HG03558 (cell line): Measurements from ENCODE around the gene GAB2.

Source experiments
- ATAC-seq: cut with Tn5 transposase; IDR thresholded peaks from one replicate; pipeline ENCODE4 v1.9.1; 2021; ENCODE audit warnings: moderate number of reproducible peaks; ENCODE audit not compliant: unreplicated experiment; ENCODE audit errors: extremely low read depth

Gene GAB2

DNA sequence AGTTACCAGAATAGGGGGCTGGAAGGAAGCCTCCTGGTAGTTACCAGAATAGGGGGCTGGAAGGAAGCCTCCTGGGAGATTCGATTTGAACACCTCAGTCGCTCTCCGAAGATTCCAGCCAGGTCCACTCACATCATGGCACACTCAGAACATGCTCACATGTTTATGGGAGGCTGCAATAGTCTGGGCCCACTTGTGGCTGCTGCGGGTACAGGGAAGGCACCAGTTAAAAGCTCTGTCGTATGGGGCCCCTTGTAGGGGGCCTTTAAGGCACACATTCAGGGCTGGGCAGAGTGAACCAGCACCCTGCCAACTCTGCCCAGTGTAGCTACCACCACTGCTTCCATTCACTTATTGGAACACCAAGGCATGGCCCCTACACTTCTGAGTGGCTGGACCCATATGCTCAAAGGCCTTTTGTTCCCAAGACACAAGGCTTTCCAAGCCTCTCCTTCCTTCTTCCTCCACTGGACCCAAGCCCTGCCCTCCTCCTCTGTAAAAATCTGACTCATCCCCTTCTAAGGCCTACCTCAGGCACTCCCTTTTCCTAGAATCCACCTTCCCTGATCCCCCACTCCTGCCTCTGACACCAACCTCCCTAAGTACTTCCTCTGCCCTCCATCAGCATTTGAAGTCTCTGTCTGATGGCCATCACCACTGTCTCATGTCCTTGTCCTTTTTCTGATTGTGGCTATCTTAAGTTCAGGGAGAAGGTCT, 200.9 kb downstream of the GAB2 start:
- ATAC-seq = no peak

DNA sequence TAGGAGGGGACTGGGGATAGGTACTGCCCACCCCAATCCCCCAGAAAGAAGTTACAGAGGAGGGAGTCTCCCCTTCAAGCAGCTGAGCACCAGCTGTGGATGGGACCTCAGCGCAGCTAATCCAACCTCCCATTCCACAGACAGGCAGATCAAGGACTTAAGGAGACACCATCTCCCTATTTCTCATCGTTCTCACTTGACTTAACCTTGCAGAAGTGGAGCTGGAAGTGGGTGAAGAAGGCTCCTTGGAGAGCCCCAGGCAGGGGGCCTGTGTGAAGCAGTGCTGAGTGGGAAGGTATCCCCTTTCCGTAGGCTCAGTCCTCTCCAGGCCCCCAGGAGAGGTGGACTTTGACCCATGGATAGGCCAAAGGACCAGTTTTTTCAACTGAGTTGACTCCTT, 201.6 kb downstream of the GAB2 start:
- no peak for ATAC-seq

DNA sequence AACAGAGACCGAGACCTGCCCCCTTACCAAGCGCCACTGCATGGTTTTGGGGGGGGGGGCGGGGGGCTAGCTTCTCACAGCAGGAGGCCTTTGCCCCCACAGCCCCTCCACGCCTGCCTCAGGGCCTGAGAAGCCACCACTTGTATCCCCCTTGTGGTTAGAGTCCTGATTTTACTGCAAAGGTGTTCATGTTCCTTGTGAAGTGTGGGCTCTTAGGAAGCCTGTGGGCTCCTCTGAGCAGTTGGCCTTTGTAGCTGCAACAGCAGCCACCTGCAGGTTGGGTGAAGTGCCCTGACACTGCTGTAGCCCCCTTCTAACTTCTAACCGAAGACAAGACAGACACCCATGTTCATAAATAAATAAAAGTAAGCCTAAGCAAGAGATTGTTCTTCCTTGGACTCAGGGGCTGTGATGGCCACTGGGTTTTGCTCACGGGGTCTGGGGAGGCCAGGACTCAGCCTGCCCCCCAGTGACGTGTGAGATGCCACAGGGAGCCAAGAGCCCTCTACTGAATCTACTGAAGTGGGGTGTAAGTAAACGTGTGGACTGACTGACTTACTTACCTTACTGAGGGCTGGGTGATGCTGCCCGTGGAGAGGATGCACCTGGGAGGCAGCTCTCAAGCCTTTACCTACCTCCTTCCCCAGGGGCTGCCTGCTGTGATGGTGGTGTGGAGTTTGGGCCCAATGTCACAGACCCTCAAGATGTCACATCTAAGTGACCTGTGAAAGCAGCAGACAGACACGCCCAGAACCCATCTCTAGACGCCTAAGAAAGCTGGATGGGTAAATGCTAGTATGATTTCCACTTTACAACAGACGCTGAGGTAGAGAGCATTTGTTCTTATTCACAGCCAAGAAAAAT, 203.1 kb downstream of the GAB2 start:
- no peak for ATAC-seq

DNA sequence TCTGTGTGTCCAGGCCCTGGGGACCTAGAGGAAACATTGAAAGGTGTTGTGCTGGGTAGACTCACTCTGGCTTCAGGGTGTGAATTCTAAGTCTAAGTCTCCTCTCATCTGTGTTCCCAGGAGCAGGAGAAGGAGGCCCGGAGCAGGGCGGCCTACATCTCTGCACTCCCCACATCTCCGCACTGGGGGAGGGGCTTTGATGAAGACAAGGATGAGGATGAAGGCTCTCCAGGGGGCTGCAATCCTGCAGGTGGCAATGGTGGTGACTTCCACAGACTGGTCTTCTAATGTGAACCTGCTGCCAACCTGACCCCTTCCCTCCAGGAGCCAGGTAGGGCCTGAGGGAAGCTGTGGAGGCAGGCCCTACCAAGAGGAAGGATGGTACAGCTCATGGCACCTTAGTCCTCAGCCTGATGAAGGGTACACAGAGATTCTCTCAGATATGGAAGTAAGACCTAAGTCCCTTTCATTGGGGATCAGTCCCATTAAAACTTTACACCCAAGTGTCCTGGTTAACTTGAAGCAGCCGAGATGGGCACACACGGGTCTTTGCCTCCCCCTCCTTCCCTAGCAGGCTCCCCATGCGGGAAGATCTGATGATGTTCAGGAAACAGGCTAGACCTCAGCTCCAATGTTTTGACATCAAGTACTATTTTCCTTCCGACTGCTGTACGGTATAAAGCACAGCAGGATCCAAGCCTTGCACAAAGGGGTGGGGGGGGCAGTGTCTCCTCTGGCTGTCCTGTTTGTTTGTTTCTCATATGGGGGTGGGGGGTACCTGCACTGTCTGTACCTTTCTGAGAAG, 203.9 kb downstream of the GAB2 start:
- no peak for ATAC-seq

DNA sequence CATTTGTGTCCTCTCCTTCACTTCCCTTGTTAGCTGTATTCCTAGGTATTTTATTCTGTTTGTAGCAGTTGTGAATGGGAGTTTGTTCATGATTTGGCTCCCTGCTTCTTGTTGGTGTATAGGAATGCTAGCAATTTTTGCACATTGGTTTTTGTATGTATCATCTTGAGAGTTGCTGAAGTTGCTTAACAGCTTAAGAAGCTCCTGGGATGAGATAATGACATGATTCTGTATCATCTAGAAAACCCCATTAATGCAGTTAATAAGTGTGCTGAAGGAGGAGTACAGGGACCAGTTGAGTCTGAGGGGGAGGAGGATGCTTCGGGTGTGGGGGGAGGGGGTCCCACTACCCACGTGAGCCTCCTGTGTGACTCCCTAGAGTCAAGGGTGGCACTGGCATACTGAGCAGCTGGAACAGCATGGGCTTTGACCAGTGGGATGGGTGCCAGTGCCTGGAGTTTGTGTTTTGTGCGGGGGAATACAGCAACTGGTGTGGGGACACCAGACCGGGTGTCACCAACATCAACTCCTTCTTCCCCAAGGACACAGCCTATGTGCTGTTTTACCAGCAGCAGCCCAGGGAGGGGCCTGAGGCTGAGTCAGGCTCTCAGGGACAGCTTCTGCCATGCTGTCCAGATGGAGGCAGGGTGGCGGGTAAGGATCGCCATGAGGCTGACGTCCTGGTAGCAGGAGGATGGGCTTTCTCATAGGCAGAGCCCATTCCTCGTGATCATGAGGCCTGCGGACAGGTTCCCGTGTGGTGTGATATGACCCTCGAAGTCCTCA, 204.8 kb downstream of the GAB2 start:
- ATAC-seq = no peak

DNA sequence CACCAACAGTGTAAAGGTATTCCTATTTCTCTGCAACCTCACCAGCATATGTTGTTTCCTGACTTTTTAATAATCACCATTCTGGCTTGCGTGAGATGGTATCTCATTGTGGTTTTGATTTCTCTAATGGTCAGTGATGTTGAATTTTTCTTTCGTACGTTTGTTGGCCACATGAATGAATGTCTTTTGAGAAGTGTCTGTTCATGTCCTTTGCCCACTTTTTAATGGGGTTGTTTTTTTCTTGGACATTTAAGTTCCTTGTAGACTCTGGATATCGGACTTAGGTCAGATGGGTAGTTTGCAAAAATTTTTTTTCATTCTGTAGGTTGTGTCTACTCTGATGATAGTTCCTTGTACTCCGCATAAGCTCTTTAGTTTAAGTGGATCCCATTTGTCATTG, 206.1 kb downstream of the GAB2 start:
- ATAC-seq = no peak

DNA sequence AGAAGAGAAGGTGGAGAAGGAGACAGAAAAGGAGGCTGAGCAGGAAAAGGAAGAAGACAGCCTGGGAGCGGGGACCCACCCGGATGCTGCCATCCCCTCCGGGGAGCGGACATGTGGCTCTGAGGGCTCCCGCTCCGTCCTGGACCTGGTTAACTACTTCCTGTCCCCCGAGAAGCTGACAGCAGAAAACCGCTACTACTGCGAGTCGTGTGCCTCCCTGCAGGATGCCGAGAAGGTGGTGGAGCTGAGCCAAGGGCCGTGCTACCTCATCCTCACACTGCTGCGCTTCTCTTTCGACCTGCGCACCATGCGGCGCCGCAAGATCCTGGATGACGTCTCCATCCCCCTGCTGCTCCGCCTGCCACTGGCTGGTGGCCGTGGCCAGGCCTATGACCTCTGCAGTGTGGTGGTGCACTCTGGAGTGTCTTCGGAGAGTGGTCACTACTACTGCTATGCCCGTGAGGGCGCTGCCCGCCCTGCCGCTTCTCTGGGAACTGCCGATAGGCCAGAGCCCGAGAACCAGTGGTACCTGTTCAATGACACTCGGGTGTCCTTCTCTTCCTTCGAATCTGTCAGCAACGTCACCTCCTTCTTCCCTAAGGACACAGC, 207.5 kb downstream of the GAB2 start:
- ATAC-seq = no peak

DNA sequence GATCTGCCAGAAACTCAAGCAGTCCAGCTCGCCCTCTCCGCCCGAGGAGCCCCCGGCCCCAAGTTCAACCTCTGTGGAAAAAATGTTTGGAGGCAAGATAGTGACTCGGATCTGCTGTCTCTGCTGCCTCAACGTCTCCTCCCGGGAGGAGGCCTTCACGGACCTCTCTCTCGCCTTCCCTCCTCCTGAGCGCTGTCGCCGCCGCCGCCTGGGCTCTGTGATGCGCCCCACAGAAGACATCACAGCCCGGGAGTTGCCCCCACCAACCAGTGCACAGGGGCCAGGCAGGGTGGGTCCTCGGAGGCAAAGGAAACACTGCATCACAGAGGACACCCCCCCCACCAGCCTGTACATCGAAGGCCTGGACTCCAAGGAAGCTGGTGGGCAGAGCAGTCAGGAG, 208.1 kb downstream of the GAB2 start:
- ATAC-seq = no peak

DNA sequence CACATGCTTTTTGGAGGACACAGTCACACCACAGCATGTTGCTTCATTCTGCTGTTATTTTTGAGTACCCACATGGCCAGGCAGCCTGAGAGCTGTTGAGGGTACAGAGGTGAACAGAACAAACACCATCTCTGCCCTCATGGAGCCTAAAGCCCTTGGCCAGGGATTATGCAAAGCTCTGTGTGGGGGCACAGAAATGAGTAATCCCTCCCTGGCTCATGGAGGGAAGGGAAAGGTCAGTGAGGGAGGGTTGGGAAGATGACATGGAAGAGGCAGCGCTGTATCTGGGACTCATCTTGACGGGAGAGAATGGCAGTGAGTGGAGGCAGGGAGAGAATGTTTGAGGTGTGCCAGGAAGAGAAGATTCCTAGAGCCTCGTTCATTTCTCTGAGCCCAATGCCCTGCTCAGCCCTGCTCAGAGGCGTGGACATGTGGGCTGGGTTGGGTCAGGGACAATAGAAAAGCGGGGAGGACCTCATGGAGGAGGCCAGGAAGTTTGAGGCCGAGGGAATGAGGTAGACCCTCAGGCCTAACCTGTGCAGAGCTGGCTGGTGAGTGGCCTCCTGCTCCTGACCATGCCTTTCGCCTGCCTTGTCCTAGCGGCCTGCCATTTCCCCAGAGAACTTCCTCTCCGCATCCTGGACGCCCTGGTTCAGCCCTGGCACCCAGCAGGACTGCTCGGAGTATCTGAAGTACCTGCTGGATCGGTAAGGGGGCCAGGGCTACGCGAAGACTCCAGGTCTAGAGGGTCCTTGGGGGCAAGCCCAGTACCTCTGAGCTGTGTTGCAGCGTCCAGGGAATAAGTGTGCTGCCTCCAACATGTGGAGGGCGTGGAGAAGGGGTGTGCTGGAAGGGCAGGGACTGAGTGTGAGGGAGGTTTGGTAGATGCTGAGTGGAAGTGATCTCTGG, 209.1 kb downstream of the GAB2 start:
- ATAC-seq = no peak

DNA sequence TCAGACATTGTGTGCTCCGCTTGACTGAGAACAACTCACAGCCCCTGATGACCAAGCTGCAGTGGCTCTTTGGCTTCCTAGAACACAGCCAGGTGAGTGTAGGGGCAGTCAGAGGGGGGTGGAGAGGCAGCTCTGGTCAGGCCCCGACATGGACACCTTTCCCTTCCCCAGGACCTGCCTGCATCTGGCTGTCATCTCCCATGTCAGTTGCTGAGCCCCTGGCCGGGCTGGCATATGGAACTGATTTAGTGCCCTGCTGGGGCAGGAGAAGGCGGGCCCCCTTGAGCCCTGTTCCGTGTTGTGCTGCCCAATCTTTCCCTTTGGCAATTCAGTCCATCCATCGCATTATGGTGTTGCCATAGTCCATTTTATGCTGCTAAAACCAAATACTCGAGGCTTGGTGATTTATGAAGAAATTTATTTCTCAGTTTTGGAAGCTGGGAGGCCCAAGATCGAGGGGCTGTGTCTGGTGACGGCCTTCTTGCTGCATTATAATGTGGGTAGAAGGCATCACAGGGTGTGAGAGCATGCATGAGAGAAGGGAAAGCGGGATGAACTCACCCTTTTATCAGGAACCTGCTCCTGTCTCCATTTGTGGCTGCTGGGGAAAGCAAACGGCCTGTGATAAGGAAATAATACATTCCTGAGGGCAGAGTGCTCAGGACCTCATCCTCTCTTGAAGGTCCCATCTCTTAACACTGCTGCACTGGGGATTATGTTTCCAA, 209.9 kb downstream of the GAB2 start:
- no peak for ATAC-seq

DNA sequence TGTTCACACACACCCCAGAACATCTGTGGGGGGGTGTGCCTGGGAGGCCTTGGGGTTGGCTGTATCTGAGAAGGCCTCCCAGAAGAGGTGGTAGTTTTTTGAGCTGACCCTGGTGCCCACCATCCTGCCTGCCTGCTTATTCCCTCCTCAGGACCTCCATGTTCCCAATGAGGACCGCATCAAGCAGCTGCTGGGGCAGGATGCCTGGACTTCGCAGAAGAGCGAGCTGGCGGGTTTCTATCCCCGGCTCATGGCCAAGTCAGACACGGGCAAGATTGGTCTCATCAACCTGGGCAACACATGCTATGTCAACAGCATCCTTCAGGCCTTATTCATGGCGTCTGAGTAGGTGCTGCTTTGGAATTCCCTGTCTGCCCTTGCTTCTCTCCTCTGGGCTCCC, 211.9 kb downstream of the GAB2 start:
- no peak for ATAC-seq

DNA sequence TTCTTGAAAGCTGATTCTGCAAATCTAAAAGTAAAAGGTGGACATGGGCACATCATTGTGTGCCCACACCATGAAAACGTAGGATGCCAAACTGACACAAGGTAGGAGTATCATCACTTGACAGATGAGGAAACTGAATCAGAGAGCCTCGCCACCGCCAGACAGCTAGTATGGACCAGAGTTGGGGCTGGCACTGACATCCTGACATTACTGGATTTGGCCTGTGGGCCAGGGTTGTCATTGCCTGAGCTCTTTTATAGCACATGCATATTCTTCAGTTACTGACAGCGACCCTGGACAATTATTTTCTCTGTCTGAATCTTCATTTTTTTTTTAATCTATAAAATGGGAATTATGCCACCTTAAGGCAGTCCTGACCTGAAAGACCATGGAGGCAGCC, 212.4 kb downstream of the GAB2 start:
- no peak for ATAC-seq

DNA sequence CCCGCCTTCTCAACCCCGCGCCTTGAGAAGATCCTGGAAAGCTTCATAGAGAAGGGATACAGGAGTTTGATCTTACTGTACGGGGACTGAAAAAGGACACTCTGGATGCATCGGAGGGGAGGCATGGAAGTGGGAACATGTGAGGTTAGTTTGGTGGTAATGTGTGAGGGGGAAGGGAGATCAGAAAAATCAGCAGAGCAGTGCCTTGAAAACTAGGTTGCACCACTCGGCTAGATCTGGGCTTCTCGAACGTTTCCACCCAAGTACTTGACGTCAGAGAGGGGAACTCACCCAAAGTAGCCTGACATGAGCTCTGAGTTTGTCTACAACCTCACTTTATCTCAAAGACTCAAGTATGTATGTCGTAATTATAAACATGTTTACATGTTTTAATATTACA, 214.4 kb downstream of the GAB2 start:
- no peak for ATAC-seq

DNA sequence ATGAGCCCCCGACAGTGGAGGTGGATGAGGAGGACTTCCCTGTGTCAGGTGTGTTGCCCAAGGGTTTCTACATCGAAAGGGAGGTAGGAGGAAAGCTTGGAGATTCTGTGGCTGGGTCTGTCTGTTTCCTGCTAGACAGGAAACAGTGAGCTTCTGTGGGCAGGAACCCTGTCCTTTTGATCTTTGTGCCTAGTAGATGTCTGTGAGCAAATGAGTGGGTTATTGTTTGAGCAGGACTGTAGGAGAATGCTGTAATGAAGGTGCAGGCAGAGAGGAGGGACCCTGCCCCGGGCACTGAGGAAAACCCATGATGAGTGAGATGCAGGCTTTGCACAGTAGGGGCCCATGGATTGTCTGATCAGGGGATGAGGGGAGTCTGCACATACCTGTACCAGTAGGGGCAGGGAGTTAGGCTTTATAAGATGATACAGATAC, 214.9 kb downstream of the GAB2 start:
- no peak for ATAC-seq

DNA sequence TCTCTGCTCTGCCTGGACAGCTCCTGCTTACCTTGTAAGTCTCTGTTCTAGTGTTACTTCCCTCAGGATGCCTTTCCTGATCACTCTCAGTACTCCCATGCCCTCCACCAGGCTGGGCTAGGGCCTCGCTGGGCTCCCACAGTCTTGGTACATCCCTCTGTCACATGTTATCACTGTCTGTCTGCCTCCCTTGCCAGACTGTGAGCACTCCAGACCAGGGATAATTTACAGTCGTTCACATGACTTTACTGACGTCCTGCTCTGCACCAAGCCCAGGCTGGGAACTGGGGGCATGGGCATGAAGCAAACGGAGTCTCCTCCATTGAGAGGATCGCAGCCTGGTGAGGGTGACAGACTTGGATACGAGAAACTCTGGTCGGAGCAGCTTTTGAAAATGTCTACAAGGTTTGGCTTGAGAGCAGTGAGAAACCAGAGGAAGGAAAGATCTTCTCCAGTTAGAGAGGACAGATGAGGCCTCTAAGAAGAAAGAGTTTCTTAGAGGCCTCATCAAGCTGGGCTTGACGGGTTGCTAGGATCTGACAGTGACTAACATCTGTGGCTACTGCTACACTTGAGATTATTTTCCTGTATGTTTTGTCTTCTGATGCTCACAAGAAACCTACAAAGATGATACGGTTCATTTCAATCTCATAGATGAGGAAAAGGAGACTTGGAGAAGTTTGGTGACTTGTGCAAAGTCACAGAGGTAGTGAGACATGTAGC, 216.4 kb downstream of the GAB2 start:
- ATAC-seq = no peak

DNA sequence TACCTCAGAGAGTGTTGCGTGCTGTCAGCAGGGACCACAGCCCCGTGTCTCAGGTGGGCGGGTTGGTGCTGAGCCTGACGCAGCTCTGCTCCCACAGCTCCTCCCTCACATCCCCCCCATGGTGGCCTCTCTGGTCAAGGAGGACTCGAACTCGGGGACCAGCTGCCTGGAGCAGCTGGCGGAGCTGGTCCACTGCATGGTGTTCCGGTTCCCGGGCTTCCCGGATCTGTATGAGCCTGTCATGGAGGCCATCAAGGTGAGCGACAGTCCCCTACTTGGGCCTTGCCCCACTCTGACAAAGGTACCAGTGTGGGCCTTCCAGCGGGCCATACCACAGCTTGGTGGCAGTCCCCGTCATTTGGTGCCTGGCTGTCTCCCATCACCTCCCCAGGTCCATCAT, 217.1 kb downstream of the GAB2 start:
- no peak for ATAC-seq

DNA sequence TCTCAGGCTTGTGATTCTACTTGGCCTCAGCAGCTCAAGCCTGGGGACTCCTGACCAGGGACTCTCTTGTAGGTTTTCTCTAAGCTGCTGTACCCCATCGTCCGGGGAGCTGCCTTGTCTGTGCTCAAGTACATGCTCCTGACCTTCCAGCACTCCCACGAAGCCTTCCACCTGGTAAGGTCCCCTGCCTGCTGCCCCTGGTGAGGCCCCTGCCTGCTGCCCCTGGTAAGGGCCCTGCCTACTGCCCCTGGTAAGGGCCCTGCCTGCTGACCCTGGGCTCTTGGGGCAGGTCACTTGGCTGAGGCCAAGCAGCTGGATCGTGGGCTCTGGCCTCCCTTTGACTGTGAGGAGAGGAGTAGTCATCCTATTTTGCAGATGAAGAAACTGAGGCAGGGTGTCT, 217.6 kb downstream of the GAB2 start:
- ATAC-seq = no peak

DNA sequence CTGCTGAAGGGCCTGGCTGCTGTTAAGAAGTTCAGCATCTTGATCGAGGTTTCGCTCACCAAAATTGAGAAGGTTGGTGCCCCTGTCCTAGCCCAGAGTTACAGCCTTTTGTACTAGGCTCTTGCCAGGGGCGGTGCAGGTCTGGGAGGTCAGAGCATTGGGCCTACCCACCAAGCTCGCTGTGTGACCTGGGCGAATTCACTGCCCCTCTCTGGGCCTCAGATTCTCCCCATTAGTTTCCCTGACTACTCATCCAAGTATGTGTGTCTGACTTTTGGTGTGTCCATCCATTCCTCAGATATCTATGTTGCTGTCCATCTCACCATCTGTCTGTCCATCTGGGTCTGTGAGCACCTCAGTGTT, 218.0 kb downstream of the GAB2 start:
- ATAC-seq = no peak
